Measurements from ENCODE around the gene HLA-B.

HLA-B gene

DNA sequence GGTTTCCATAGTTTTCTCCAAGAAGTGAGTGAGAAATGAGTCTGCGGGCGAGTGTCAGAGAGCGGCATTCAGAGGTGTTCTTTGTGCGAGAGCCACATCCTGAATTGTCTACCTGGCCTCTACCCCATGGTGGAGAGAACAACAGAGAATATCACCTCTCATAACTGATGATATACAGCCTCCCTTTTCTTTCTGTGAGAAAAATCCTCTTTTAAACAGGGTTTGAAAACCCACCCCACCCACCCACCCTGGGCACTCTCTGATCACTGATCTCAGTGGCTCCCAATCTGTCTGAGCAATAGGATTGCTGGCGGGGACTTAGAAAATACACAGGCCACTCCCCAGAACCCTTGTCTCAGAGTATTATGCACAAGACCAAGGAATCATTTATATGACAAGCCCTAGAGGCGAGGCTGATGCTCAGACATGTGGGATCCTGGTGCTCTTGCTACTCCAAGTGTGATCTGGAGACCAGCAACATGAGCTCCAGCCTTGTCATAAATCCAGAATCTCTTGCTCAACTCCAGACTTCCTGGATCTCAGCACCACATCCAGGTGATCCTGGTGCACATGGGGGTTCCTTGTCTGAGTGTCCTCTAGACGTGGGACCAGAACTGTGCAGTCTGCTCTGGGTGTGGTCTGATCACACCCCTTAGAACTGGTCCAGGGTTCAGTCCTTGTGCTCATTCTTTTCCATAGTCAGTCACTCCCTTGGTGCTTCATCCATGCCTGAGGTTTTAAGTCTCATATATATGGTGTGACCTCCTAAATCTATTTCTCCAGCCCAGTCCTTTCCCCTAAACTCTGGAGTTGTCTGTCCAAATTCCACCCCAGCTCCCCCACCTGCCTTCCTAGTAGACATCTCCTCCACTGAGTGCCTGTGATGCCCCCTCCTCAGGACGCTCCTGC is 5.3 kb downstream of the HLA-B start:
- DNase-seq: no peak

DNA sequence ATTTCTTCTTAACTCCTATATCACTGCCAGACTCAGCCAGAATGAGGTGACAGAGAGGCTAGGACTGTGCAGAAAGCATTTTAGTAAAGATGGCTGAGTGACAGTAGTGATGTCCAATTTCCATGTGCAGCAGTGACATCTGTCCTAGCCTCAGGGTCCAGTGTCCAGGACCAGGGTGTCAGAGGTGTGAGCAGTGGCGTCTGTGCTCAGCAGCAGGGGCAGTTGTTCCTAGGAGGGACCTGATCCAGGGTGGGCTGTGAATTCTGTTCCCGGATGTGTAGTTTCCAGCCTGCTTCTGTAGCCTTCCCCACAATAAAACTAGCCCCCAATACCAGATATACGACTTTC is 6.0 kb downstream of the HLA-B start:
- DNase-seq: no peak

DNA sequence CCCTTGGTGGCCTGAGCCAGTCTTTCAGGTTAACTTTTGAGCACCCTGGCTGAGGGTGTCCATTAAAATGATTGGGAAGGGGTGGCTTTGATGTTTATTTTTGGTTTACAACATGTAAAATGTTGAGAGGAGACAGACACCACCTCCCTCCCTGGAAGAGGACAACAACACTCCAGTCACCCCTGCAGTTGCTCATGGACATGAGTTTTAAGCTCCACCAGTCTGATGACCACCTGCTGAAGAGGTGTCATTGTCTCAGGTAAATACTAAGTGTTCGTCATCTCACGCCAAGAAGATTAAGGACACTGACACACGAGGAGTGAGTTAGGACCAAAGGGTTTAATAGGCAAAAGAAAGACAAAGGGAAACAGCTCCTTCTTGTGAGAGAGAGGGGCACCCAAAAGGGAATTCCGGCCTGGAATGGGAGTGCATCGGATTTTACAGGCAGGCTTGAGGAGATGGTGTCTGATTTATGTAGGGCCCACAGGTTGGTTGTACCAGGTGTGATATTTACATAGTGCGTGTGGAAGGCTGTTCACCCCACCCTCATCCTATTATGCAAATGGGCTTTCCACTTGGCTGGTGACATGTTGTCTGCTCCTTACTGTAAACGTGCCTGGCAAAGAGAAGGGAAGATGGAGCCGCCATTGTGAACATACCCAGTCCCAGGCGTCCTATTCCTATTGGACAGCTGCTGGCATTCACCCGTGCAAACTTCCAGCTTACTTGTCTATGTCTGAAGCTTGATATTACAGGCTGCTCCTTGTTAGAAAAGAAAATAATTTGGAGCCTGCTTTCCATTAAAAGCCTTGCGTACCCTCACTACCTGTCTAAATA is 6.6 kb downstream of the HLA-B start:
- DNase-seq: no peak

DNA sequence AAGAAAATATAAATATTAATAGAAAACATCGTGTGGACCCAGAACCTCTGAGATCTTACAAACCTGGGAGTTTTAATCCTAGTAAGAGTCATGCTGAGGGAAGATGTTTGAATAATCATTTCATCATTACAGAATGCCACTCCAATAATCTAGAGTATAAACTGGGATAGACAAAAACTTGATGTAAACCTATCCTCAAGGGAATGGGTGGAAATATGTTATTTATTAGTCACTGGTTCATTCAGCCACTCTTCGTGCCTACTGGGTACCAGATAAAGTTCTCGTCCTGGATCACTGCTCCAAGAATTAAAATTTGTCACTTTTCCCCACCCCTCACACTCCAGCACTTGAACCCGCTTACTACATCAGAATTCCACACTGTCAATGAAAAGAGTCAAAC is 7.7 kb downstream of the HLA-B start:
- DNase-seq: no peak

DNA sequence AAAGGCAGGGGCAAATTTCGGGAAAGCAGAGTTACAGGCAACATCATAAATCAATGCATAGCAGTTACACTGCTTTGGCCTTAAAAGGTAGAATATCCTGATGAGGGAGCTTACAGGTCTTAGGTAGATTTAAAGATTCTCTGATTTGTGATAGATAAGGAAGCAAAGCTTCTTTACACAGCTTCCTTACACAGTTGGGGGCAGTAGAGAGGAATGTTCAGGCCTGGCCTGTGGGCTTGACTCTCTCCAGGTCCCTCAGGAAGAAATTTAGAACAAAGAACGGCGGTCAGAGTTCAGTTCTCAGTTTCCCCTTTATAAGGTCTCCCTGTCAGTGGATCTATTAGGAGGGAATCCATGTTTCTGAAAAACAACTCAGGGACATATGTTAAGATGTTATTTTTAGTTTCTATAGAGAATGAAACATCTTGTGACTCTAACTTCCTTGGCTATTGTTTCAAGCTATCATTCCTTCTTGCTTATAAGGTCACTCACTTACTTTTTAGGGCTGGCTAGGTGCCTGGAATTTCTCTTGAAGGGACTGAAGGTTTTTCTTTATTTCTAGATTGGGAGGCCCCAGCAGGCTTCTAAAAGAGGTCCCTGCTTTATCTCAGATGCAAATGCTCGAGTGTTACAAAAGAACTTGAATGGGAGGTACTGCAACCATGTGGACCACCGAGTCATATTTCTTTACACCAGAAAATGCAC is 11.8 kb downstream of the HLA-B start:
- DNase-seq: no peak

DNA sequence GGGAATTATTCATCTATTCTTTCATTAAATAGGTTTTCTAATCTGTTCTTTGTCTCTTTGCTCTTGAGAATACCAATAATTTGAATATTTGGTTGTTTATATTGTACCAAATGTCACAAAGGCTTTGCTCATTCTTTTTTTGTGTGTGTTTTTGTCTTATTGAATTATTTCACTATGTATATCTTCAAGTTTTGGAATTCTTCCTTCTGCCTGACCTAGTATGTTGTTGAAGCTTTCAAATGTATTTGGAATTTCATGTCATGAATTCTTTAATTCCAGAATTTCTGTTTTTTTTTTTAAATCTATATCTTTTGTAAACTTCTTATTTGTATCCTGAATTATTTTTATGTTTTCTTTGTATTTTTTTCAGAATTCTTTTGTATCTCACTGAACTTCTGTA is 16.8 kb downstream of the HLA-B start:
- DNase-seq: no peak

DNA sequence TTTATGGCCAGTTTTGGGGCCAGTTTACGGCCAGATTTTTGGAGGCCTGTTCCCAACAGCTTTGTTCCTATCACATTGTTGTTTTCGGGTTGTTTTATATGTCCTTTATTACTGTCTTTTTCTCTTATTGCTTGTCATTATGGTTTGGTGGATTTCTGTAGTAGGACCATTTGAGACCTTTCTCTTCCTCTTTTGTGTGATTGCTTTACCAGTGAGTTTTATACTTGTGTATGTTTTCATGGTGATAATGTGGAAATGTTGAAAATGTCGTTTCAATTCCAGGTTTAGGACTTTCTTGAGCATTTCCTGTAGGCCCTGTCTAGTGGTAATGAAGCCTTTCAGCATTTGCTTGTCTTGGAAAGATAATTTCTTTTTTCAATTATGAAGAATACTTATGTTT is 17.8 kb downstream of the HLA-B start:
- no peak for DNase-seq

DNA sequence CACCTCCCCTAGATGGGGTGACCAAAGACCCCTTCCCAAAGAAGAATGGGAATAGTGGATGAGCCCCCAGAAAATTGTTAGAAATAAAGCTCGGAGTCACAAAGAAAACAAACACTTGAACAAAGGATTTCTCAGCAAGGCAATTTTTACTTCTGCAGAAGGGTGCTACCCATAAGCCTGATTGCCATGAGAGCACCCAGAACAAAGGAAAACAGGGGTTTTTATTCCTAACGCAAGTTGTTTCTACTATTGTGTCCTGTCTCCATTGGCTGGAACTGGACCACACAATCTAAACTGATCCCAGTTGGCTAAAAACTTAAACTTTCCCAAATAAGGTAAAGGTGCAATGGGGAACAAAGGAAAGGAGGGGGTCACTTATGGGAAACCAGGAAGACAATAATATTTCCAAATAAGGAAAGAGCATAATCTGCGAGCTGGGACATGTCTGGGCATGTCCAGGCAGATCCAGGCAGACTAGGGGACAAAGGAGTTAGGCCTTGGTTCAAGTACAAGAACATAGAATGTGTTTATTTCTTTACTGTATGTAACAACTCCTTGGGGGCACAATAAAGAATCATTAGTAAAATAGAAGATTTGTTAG is 20.0 kb downstream of the HLA-B start:
- DNase-seq: no peak

DNA sequence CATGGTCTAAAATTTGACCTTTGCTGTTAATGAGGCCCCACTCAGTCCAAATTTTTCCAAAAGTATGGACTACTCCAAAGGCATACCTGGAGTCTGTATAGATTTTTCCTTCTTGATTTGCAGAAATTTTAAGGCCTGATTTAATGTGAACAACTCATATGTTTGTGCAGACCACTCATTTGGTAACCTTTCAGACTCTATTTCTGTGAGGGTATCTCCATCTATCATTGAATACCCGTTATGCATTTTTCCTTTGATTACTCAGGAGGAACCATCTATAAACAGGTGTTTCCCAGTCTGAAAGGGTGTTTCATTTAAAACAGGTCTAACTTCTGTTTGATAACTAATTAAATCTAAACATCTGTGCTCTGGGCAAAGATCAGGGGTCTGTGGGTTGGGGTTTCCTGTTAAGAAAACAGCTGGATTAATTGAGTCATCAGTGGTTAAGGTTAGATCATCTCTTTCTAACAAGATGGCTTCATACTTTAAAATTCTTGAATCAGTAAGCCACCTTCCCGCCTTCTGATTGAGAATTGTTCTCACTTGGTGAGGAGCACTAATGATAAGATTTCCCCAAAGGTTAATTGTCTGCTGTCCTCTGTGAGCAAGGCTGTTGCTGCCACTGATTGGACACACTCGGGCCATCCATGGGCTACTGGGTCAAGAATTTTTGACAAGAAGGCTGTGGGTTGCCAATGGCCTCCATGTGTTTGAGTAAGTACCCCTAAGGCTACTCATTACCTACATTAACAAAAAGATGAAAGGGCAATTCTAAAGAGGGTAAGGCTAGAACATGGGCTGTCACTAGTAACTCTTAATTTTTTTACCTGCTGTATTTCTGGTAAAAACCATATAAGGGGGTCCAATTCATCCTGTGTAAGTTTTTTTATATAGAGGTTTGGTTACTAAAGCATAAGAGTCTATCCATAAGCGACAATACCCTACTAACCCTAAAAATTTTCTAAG is 24.1 kb downstream of the HLA-B start:
- DNase-seq: peak; percentile 57

DNA sequence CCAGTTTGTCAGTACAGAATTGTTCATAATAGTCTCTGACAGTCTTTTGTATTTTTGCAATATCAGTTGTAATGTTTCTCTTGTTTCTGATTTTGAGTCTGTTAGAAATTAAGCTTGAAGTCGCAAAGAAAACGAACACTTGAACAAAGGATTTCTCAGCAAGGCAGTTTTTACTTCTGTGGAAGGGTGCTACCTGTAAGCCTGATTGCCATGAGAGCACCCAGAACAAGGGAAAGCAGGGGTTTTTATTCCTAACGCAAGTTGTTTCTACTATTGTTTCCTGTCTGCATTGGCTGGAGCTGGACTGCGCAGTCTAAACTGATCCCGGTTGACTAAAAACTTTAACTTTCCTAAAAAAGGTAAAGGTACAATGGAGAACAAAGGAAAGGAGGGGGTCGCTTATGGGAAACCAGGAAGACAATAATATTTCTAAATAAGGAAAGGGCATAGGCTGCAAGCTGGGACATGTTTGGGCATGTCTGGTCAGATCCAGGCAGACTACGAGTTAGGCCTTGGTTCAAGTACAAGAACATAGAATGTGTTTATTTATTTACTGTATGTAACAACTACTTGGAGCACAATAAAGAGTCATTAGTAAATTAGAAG is 28.5 kb downstream of the HLA-B start:
- no peak for DNase-seq

DNA sequence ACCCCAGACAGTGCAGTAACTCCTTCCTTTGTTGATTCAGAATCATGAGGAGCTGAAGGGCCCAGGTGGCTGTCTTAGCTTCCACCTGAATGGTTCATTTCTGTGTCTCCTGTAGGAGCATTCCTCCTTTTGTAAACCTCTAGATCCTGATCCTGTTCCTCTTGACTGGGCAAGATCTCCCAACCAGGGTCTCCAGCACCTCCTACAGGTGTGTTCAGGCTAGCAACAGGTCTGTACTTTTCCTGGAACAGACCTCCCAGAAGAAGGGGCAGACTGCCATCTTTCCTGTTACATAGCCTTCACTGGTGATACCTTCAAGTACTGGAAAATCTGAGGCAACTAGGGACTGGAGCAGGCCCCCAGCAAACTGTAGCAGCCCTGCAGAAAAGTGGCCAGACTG is 35.2 kb downstream of the HLA-B start:
- DNase-seq: no peak

DNA sequence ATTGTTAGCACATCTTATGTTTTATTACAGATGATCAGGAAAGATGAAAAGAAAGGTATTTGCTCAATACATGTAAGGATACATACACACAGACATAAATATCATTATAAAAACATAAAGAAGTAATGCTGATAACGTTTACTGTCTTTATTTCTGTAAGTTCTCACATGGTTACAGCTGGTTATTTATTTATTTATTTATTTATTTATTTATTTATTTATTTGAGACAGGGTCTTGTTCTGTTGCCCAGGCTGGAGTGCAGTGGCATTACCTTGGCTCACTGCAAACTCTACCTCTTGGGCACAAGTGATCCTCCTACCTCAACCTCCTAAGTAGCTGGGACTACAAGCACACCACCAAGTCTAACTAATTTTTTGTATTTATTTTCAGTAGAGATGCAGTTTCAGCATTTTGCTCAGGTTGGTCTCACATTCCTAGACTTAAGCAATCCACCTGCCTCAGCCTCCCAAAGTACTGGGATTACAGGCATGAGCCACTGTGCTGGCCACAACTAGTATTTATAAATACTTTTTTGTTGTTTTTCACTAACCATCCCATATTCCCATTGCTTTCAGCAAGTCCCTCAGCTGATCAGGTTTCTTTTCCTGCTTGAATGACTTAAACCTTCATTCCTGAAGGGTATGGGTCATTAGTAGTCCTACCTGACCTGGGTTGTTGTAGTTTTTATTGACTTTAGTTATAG is 35.8 kb downstream of the HLA-B start:
- DNase-seq: no peak

DNA sequence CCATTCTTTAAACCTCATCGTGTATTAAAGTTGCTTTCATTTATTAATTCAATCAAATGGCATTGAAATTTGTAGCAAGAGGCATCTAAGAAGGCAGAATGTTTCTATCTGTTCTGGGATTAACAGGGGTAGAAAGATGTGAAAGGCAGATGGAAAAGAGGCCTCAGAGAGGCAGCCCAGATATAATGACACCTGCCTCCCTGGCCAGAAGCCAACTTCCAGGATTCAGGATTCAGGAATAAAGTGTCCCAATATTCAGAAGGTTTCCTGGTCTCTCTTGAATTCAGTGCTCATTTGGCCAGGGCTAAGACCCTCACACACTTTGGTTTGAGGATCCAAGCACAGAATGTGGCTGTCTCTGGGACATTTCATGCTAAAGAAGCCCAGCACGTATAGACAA is 39.9 kb downstream of the HLA-B start:
- DNase-seq: no peak

DNA sequence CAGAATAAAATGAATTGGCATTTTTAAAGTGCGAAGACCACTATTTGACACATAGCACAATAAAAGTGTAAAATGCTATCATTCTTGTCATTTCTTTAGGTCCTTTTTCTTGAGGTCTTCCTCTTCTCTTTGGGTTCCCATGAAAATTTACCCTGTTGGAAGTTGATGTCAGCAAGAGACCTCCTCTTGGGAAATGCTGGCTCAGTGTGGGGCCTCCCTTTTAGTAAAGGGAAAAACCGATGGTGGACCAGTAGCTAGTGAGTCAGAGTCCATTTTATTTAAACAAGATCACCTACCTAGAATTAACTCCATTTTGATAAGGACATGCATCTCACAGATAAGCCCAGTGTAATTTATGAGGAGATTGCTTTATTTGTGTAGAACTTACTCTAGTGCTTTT is 47.3 kb downstream of the HLA-B start:
- DNase-seq: no peak

DNA sequence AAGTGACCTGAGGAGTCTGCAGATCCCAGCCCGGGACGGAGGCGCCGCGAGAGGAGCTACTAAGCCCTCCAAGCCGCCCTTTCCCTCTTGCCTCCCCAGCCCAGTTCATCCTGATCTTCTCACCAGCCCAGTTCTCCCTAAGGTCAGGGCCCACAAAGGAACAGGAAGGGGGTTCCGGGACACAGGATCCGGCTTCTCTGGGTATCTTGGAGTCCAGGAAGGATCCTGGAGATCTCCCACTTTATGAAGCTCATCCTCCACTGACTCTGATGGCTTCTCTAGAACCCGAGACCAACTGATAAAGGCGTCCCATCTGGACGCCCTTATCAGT is 48.2 kb downstream of the HLA-B start:
- DNase-seq: no peak

DNA sequence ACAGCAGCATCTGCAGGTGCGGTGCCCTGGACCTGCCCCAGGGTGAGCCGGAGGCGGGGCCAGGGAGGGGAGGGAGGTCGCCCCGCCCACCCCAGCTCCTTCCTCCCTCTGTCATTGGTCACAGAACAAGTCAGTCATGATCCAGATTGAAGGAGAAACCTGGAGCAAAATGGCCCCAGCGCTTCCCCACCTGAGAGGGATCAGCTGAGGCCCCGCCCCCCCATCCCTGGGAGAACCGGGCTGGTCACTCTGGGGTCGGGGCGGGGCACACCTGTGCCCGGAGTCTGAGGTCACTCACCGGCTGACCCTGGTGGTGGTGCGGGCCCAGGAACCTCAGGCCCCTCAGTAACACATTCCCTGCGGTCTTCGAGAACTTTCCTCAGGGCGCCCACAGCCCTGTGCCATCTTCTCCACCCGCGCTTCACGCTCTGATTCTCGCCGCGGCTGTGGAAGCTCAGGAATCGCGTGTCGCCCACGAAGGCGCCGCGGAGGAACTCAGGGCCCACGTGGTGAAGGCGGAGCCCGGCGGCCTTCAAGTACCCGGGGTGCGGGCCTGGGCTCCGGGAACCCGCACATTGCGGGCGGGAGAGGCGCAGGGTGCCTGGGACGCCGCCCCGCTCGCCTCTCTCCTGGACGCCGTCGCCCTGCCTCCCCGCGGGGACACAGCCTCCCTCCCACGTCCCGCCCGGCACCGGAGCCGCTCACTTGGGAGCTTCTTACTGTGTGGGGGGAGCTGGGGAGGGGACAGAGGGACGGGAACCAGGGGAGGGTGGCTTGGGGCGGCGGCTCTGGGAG is 48.7 kb downstream of the HLA-B start:
- DNase-seq: peak; percentile 87

DNA sequence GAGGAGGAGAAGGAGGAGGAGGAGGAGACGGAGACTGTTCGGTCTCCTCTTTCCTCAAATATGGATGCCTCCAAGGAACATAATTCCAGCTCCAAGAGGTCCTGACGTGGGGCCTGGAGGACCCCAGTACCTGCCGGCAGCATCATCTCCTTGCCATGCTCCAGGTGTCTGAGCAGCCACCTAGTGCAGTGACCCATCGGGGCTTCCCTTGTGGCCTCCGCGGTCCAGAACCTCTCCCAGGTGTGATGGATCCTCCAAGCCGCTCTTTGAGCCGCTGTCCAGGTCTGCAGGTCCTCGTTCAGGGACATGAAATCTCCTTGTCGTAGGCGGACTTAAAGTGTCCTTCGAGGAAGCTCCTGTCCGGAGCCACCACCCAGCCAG is 49.3 kb downstream of the HLA-B start:
- DNase-seq: no peak

DNA sequence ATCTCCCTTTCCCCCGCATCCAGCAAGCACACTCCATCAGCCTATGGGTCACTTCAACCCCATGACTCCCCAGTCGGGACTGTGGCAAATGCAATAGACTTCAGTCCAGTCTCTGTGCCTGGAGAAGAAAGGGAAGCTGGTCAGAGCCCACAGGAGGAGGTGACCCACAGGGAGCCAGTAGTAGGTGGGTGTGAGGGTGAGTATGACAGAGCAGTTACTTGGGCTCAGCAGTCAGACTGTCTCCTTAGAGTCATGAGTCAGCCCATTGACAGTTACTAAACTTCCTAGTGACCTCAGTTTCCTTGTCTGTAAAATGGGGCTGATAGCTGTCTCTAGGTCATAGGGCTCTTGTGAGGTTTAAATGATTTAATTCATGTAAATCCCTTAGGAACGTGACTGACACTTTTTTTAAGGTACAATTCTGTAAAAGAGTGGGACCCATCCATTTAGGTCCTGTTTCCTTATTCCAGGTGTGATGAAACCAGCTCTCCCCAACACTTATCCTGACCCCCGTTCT is 51.2 kb downstream of the HLA-B start:
- no peak for DNase-seq

DNA sequence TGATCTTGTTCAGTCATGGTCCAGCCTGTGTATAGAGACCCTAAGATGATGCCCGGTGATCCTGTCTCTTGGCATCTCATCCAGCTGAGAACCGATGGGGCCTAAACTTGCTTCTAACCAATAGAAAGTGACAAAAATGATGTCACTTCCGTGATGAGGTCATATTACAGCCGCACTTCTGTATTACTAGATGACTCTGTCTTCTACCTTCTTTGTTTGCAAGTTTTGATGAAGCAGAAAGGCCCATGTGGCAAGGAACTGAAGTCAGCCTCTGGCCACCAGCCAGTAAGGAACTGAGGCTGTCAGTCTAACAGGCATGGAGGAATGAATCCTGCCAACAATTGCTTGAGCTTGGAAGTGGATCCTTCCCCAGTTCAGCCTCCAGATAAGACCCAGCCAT is 52.3 kb downstream of the HLA-B start:
- DNase-seq: no peak

Data from activated CD8-positive, alpha-beta memory T cell treated with anti-CD3 and anti-CD28 coated beads for 24 hours (primary cell).